ENCODE data around the gene VPS13D.

GRCh38 chr1:12302798-12303447 is 73.1 kb downstream of the VPS13D start:
- TF ChIP-seq POLR2A (IDR thresholded peaks at IDR 0.05) (no peak), CTCF (IDR thresholded peaks at IDR 0.05) (no peak)

All from Peyer's patch (tissue), 4 donors.